GM19452 (cell line): ENCODE data around the gene PNN.
"Not testable (repeated sequence)": the region's sequence is repeated elsewhere in the genome, so short reads cannot be mapped to it uniquely, and the experiment has no call there.

Experiments
- ATAC-seq: cut with Tn5 transposase; IDR thresholded peaks from one replicate; pipeline ENCODE4 v1.9.1; 2021; ENCODE audit not compliant: unreplicated experiment

Gene PNN

DNA sequence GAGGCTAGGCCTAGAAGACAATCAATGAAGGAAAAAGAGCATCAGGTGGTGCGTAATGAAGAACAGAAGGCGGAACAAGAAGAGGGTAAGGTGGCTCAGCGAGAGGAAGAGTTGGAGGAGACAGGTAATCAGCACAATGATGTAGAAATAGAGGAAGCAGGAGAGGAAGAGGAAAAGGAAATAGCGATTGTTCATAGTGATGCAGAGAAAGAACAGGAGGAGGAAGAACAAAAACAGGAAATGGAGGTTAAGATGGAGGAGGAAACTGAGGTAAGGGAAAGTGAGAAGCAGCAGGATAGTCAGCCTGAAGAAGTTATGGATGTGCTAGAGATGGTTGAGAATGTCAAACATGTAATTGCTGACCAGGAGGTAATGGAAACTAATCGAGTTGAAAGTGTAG lies 5.5 kb downstream of the PNN start:
- ATAC-seq = no peak

DNA sequence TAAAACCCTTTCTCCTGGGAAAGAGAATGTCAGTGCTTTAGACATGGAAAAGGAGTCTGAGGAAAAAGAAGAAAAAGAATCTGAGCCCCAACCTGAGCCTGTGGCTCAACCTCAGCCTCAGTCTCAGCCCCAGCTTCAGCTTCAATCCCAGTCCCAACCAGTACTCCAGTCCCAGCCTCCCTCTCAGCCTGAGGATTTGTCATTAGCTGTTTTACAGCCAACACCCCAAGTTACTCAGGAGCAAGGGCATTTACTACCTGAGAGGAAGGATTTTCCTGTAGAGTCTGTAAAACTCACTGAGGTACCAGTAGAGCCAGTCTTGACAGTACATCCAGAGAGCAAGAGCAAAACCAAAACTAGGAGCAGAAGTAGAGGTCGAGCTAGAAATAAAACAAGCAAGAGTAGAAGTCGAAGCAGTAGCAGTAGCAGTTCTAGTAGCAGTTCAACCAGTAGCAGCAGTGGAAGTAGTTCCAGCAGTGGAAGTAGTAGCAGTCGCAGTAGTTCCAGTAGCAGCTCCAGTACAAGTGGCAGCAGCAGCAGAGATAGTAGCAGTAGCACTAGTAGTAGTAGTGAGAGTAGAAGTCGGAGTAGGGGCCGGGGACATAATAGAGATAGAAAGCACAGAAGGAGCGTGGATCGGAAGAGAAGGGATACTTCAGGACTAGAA lies 6.1 kb downstream of the PNN start:
- ATAC-seq = no peak

DNA sequence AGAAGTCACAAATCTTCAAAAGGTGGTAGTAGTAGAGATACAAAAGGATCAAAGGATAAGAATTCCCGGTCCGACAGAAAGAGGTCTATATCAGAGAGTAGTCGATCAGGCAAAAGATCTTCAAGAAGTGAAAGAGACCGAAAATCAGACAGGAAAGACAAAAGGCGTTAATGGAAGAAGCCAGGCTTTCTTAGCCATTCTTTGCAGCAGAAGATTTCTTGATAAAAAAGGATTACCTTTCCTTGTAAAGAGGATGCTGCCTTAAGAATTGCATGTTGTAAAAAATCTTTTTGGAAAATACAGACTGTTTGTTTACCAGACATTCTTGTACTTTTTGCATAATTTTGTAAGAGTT lies 6.6 kb downstream of the PNN start:
- no peak for ATAC-seq

DNA sequence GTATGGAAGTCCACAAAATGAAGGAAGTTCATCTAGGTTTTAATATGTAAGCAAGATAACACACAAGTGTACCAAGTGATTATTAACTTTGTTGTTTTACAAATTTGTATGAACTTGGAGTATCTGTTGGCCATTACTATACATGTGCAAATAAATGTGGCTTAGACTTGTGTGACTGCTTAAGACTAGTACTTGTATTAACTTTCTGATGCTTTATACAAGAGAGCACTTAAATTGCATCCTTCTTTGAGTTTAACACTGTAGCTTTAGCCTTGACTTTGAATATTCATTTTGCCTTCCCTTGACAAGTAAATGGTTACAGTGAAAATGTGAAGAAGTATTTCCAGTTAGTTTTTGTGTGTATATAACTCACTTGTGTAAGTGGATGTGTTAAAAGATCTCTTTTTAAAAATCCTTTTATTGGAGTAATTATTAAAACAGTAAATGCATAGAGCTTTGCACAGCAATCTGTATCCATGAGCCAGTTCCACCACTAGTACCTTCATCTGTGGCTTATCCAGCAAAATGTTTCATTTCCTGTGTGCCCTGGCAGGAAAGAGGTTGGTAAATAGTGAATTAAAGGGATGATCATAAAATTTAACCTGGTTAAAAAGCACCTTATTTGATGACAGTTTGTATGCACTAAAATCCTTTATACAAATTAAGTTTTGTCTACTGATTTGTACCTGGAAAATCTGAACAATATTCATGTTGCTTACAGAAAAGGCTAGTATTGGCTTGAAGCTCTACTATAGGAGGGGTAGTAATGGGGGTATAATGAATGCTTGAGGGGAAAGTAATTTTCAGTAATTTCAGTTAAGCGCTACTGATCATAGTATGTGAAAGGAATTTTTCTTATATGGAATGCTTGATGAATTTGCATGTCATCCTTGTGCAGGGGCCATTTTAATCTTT lies 8.0 kb downstream of the PNN start:
- ATAC-seq = no peak

DNA sequence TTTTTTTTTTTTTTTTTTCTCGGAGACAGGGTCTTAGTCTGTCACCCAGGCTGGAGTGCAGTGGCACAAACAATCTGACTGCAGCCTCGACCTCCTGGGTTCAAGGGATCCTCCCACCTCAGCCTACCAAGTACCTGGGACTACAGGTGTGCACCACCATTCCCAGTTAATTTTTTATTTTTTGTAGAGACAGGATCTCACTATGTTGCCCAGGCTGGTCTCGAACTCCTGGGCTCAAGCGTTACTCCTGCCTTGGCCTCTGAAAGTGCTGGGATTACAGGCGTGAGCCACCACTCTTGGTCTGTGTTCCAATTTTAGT lies 8.6 kb downstream of the PNN start:
- ATAC-seq = not testable (repeated sequence)

DNA sequence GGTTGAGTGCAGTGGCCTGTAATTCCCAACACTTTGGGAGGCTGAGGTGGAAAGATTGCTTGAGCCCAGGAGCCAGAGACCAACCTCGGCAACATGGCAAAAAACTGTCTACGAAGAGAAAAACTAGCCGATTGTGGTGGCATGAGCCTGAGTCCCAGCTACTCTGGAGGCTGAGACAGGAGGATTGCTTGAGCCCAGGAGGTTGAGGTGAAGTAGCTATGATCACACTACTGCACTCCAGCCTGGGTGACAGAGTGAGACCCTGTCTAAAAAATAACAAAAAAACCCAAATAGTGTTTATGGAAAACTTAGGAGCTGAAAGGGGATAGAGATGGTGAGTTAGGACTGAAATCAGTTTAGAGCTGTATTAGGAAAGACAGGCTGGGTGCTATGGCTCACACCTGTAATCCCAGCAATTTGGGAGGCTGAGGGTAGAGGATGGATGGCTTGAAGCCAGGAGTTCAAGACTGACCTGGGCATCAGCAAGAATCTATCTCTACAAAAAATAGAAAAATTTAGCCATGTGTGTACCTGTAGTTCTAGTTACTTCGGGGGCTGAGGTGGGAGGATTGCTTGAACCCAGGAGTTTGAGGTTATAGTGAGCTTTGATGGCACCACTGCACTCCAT lies 9.7 kb downstream of the PNN start:
- ATAC-seq = no peak

DNA sequence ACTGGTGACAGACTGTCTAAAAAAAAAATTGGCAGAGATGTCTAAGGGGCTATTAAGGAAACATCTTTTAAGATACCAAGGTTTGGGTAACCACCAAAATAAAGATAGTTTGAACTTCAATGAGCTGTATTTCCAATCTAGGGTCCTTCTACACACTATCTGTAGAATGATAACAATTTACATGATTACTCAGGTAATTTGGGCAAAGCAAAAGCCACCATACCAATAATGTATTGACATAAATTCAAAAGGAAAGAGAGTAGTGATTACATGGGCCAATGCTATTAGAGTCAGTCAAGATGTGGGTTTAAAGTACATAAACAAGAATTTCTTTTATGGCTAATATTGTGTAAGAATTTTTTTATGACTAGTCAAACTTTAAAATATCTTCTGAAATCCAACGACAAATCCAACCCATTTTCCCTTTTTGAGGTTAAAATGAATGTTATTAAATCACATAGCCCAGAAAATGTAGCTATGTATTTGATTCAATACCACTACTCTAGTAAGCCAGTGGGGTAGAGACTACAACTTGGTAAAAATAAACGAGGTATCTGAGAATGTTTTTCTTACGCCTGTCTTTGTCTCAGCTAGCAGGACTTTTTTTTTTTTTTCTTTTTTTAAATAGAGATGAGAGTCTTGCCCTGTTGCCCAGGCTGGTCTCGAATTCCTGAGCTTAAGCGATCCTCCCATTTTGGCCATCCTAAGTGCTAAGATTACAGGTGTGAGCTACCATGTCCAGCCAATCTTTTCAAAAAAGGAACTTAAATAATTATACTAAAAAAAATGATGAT lies 10.4 kb downstream of the PNN start:
- no peak for ATAC-seq

DNA sequence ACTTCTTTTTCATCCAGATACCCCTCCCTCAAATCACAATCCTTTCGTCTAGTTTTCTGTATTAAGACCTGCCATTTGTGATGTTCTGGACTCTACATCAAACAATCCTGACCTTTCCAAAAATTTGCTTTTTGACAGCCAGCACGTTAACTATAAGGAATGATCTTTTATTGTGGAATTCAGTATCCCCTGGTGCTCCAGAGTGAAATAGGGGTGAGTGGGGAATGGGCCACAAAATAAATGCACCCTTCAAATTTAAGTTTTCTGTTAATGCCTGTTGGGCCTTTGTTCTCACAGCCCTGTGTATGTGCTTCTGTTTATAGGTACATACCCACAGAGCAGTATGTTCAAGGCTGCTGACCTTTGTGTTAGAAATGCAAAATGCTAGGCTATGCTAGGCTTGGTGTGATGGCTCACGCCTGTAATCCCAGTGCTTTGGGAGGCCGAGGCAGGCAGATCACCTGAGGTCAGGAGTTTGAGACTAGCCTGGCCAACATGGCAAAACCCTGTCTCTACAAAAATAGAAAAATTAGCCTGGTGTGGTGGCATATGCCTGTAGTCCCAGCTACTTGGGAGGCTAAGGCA lies 12.0 kb downstream of the PNN start:
- ATAC-seq = no peak

DNA sequence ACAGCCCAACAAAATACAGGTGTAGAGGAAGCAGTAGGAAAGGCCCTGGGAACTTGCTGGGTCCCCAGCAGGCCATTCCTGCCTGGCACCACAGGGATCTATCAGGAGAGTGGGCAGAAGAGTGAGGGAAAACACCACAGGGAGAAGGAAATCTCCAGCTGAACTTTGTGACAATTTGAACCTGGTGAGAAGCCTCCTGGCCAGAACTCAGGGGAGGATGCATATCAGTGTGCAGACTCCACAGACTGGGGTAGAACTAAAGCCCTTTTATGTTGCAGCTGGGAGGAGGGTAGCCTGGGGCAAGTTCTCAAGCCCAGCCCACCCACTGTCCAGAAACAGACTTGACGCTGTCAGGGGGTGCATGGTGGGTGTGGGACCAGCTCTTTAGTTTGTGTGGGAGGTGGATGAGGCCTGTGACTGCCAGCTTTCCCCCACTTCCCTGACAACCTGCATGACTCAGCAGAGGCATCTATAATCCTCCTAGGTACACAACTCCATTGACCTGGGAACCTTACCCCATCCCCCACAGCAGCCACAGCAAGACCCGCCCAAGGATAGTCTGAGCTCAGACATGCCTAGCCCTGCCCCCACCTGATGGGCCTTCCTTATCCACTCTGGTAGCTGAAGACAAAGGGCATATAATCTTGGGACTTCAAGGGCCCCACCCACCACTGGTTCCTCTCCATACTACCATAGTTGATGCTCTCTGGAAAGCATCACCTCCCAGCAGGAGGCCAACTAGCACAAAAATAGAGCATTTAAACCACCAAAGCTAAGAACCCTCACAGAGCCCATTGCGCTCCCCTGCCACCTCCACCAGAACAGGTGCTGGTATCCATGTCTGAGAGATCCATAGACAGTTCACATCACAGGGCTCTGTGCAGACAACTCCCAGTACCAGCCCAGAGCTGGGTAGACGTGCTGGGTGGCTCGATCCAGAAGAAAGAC lies 28.9 kb downstream of the PNN start:
- no peak for ATAC-seq

DNA sequence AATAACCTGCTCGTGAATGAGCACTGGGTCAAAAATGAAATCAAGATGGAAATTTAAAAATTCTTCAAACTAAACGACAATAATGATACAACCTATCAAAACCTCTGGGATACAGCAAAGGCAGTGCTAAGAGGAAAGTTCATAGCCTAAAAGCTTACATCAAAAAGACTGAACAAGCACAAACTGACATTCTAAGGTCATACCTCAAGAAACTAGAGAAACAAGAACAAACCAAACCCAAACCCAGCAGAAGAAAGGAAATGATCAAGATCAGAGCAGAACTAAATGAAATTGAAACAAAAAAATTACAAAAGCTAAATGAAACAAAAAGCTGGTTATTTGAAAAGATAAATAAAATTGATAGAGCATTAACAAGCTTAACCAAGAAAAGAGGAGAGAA lies 32.4 kb downstream of the PNN start:
- ATAC-seq = not testable (repeated sequence)

DNA sequence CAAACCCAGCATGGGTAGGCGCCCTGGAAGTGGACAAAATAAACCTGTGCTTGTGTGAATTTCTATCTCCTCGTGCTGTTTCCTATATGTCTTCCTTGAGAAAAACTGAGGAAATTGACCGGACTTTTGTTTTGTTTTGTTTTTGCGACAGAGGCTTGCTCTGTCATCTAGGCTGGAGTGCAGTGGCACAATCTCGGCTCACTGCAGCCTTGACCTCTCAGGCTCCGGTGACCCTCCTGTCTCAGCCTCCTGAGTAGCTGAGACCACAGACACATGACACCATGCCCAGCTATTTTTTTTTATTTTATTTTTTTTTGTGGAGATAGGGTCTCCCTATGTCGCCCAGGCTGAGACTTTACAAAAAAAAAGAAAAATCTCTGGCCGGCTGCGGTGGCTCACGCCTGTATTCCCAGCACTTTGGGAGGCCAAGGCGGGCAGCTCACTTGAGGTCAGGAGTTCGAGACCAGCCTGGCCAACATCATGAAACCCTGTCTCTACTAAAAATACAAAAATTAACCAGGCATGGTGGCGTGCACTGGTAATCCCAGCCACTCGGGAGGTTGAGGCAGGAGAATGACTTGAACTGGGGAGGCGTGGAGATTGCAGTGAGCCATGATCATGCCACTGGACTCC lies 36.2 kb downstream of the PNN start:
- ATAC-seq = no peak

DNA sequence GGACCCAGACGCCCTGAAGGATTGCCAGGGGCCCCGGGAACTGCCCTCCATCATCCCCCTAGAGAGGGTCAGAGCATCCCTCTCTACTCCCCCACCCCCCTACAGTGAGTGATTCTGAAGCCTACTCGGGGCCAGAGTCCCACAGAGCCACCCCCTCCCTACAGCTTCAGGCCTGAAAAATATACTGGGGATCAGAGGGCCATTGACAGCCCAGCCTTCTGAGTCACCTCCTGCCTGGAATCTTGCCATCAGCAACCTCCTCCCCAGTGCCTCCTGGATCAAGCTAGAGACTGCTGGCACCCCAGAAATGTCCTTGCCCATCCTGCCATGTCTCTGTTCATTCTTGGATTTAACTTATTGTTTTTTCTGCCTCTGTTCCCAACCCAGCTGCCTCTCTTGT lies 37.0 kb downstream of the PNN start:
- no peak for ATAC-seq

DNA sequence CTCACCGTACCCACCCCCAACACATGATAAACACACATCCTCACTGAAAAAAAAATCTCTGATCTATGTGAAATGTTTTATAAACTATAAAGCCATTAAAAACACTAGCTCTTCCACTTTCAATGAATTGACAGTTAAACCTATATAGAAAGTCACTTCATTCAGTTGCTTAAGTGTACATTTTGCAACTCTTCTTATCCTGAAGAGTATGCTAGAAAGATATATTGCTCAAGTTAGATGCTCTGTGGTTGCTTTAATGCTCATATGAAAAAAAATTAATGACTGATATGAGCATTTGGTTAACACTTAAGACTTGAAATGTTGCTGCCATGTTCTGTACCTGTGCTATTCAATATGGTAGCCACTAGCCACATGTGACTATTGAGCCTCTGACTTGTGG lies 37.6 kb downstream of the PNN start:
- no peak for ATAC-seq

DNA sequence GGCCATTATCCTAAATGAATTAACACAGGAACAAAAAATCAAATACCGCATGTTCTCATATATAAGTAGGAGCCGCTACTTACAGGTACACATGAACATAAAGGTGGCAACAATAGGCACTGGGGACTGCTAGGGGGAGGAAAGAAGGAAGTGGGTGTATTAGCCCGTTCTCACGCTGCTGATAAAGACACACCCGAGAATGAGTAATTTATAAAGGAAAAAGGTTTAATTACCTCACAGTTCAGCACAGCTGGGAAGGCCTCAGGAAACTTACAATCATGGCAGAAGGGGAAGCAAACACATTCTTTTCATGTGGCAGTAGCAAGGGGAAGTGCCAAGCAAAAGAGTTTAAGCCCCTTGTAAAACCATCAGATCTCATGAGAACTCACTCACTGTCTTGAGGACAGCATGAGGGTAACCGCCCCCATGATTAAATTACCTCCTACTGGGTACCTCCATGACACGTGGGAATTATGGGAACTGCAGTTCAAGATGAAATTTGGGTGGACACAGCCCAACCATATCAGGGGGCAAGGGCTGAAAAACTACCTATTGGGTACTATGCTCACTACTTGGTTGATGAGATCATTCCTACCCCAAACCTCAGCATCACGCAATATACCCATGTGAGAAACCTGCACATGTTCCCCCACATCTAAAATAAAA lies 42.3 kb downstream of the PNN start:
- ATAC-seq = no peak

DNA sequence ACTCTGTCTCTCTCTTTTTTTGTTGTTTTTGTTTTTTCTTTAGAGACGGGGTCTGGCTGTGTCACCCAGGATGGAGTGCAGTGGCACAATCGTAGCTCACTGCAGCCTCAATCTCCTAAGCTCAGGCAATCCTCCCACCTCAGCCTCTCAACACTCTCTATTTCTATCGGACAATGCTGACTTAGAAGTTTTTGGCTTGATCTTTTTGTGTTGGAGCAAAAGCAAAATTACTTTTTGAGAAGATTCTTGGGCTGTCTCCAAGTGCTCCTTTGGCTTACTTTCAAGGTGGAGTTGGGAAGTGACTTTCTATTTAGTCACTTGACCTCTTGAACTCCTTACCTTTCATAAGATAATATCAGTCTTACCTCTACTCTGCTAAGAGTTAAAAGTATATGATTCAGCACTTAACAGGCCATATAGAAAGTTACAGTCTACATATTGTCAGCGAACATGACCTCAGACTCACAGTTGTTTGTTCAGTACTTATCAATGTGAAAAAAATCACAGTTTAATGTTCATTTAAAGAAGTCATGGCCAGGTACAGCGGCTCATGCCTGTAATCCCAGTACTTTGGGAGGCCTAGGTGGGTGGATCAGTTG lies 43.2 kb downstream of the PNN start:
- no peak for ATAC-seq

DNA sequence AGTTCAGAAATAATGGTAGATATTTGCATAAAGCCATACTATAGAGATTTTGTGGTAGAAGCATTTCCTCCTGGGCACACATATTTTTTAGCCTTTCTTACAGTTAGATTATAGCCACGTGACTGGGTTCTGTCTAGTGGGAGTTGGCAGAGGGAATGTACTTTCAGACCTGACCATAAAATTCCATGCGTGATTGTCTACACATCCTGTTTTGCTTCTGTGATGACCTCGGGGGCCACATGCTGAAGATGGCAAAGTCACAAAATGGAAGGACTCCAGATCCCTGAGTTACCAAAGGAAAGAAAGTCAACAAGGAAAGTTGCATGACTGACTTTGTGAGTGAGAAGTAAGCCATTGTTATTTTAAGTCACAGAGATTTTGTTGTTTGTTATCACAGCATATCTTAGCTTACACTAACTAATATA lies 44.0 kb downstream of the PNN start:
- ATAC-seq = peak; percentile 51

DNA sequence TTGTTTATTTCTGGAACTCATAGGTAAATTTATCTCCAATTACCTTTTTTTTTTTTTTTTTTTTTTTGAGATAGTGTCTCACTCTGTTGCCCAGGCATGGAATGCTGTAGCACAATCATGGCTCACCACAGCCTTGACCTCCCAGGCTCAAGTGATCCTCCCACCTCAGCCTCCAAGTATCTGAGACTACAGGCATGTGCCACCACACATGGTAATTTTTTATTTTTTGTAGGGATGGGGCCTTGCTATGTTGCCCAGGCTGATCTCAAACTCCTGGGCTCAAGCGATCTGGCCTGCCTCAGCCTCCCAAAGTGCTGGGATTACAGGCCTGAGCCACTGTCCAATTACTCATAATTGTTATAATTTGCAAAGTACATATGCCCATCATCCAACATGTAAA lies 45.4 kb downstream of the PNN start:
- ATAC-seq = not testable (repeated sequence)

DNA sequence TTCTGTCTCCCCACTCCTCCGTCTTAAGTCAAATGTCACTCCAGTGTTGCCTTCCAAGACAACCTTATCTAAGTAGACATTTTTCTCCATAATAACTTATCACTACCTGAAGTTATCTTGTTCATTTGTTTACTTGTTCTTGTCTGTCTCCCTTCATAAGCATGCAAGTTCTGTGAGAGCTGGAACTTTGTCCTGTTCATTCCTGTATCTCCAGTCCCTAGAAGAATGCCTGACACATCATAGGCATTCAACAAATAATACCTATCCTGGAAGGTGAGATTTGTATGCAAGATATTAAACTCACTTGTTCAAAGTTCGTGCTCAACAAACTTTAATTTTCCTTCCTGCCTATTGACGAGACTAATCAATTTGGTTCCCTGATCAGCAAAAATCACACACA lies 53.0 kb downstream of the PNN start:
- no peak for ATAC-seq
